PC-9 (cell line): Measurements from ENCODE around the gene DUSP10. TPM values are rescaled to one million over a fixed set of nuclear protein-coding genes. Genes with fewer than 3 reads are reported as not detected.
A peak's percentile ranks its signal among the peaks of the same experiment; 100 is the strongest.

Experiments used
- BruUV-seq: library from RNA; stranded (reverse); fragments of 400-500 nt; replicated peaks from 2 replicates; lab custom pipeline; 2021; lab: Mats Ljungman, UMichigan
- CTCF ChIA-PET: fragments of 300-600 bp; sonication (Branson Sonifier 250); formaldehyde crosslinking; loops from one replicate; lab custom pipeline; 2022; ENCODE audit warnings: antibody characterized with exemption; lab: Charles Lee
- POLR2A ChIA-PET: fragments of 300-600 bp; sonication (Branson Sonifier 250); formaldehyde crosslinking; loops from one replicate; lab custom pipeline; 2022; ENCODE audit warnings: antibody characterized with exemption; ENCODE audit not compliant: unreplicated experiment; lab: Charles Lee
- DNase-seq, 2 experiments: peaks; one replicate each; pipeline versions ENCODE4 v3.0.0 to v3.0.0-alpha.2; 2015 to 2022; ENCODE audit warnings: mixed read lengths in 1 of 2
- H2AFZ ChIP-seq: fragments of 200-600 bp; sonication (generic); 2 replicates; pipeline ENCODE4 v1.8.1; 2017; ENCODE audit warnings: antibody characterized with exemption
- H3F3A ChIP-seq: fragments of 200-600 bp; sonication (generic); 2 replicates; pipeline ENCODE4 v1.8.1; 2017; ENCODE audit warnings: antibody characterized with exemption, mild to moderate bottlenecking, low read depth; ENCODE audit not compliant: insufficient read depth
- H3K27ac ChIP-seq: fragments of 200-600 bp; sonication (generic); 2 replicates; pipeline ENCODE4 v1.6.1; 2016; ENCODE audit warnings: mixed run types
- H3K27me3 ChIP-seq: fragments of 200-600 bp; sonication (generic); 2 replicates; pipeline ENCODE4 v1.6.1; 2016; ENCODE audit warnings: low read depth, mixed run types; ENCODE audit not compliant: insufficient read depth
- H3K36me3 ChIP-seq: fragments of 200-600 bp; sonication (generic); 2 replicates; pipeline ENCODE4 v1.6.1; 2016; ENCODE audit warnings: low read depth, mixed run types
- H3K4me1 ChIP-seq: fragments of 200-600 bp; sonication (generic); replicated peaks from 2 replicates; pipeline ENCODE4 v1.6.1; 2016; ENCODE audit warnings: mixed run types; ENCODE audit not compliant: insufficient read depth
- H3K4me2 ChIP-seq: fragments of 200-600 bp; sonication (generic); 2 replicates; pipeline ENCODE4 v1.6.1; 2017; ENCODE audit warnings: mixed run types
- H3K4me3 ChIP-seq: fragments of 200-600 bp; sonication (generic); 2 replicates; pipeline ENCODE4 v1.6.1; 2016; ENCODE audit warnings: mixed run types
- H3K79me2 ChIP-seq: fragments of 200-600 bp; sonication (generic); 2 replicates; pipeline ENCODE4 v1.6.1; 2017; ENCODE audit warnings: low read depth, mixed run types
- H3K9me2 ChIP-seq: fragments of 200-600 bp; sonication (generic); 2 replicates; pipeline ENCODE4 v1.8.1; 2017; ENCODE audit warnings: mild to moderate bottlenecking; ENCODE audit not compliant: insufficient read depth
- H3K9me3 ChIP-seq: fragments of 200-600 bp; sonication (generic); 2 replicates; pipeline ENCODE4 v1.8.1; 2016; ENCODE audit warnings: low read depth; ENCODE audit not compliant: insufficient read depth
- H4K20me1 ChIP-seq: fragments of 200-600 bp; sonication (generic); 2 replicates; pipeline ENCODE4 v1.8.1; 2017; ENCODE audit not compliant: insufficient read depth
- CTCF ChIP-seq: fragments of 200-600 bp; sonication (generic); conservative IDR thresholded peaks from 2 replicates; pipeline ENCODE4 v1.6.1; 2017; ENCODE audit warnings: mixed run types, antibody characterized with exemption, mild to moderate bottlenecking, moderate library complexity
- EZH2 ChIP-seq: fragments of 200-600 bp; sonication (generic); IDR thresholded peaks from 2 replicates; pipeline ENCODE4 v1.8.0; 2017; ENCODE audit warnings: antibody characterized with exemption, low read depth
- intact Hi-C: fragments of 100-400 bp; cut with micrococcal nuclease; formaldehyde crosslinking; loops from one replicate; pipeline ENCODE4 v1.10.0; 2022; ENCODE audit not compliant: unreplicated experiment
- total RNA-seq: library from RNA; stranded (reverse); gene quantifications from 2 replicates; pipeline ENCODE4 v1.2.3, GENCODE V29; 2021

DUSP10 gene
- total RNA-seq, 1 experiment from 2014 or later = 7.0 TPM

DNA sequence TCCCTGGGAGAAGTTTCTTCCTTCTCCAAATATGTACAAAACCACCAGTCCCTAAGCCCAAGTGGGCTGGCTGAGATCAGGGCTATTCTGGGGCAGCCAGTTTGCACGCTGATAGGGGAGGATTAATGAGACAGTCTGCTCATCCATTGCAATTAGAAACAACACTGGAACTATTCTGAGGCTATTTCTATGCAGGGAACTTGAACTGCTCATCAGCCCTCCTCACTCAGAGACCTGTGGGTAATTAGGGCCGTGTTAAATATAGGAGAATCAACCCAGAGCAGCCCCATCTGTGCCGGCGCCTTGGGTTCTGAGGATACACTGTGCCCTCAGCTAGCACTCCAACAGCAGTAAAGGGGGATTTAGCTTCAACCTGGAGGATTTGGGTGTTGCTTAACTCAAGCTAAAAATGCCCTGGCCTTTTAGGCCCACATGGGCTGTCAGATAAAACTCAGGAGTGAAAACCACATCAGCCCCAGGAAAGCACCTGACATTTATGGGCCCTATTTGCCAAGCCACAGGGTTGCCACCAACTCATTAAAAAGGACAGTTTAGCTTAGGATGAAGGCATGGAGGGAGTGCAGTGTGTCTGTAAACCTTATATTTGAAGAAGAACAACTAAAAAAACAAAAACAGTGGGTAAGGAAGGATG, 53.9 kb downstream of the DUSP10 start:
- H3K27me3 ChIP-seq = no peaks in the 10 kb centered on the region
- TF ChIP-seq EZH2 (no peak), CTCF (no peak)
- H2AFZ ChIP-seq = no peak overlapping the region
- H3K9me2 ChIP-seq = peaks cover 5% of the 10 kb centered on the region; the same call in 1 of the 2 replicates
- no peaks in the 10 kb centered on the region for H3K9me3 ChIP-seq
- no peak overlapping the region for H3K4me3 ChIP-seq
- intact Hi-C loops = no loop called here
- ChIA-PET POLR2A (no interaction called here), CTCF (interaction anchor here (0.7 kb wide), 1 partner anchor 873 kb away, joined by 4 read pairs; no protein-coding TSS in a partner anchor)
- H3K4me2 ChIP-seq = no peak overlapping the region
- BruUV-seq = no TSS peak
- no peaks in the 10 kb centered on the region for H3K79me2 ChIP-seq
- no peak overlapping the region for H3K27ac ChIP-seq
- no peaks in the 10 kb centered on the region for H3K36me3 ChIP-seq
- H4K20me1 ChIP-seq = no peaks in the 10 kb centered on the region
- H3K4me1 ChIP-seq = no peaks in the 10 kb centered on the region
- no peaks in the 10 kb centered on the region for H3F3A ChIP-seq
- DNase-seq = no peak

- TF ChIP-seq CTCF (no peak), EZH2 (no peak)
- intact Hi-C loops = no loop called here
- Histone ChIP-seq H3K4me3 (no peak overlapping the region), H3K27me3 (no peaks in the 10 kb centered on the region), H3K4me2 (no peak overlapping the region), H4K20me1 (no peaks in the 10 kb centered on the region), H2AFZ (no peak overlapping the region), H3K4me1 (no peaks in the 10 kb centered on the region), H3K9me3 (no peaks in the 10 kb centered on the region), H3F3A (no peaks in the 10 kb centered on the region), H3K36me3 (no peaks in the 10 kb centered on the region), H3K9me2 (peaks cover 9% of the 10 kb centered on the region), H3K27ac (no peak overlapping the region), H3K79me2 (no peaks in the 10 kb centered on the region)
- POLR2A ChIA-PET = interaction anchor here (0.6 kb wide), 1 partner anchor 10 kb away, joined by 9 read pairs; no protein-coding TSS in a partner anchor
- DNase-seq = peak in 1 of 2 experiments; percentile 48
- CTCF ChIA-PET = no interaction called here
- no TSS peak for BruUV-seq
Measured at GRCh38 chr1:221683681-221684080, 58.2 kb downstream of the DUSP10 start.

GRCh38 chr1:221680085-221680484, 61.8 kb downstream of the DUSP10 start:
- intact Hi-C loops = no loop called here
- CTCF ChIA-PET = no interaction called here
- no TSS peak for BruUV-seq

More at GRCh38 chr1:221680085-221680484, 61.8 kb downstream of the DUSP10 start:
- Histone ChIP-seq H3K79me2 (no peaks in the 10 kb centered on the region), H3K9me3 (no peaks in the 10 kb centered on the region), H3K27me3 (no peaks in the 10 kb centered on the region), H3K4me3 (no peak overlapping the region), H3F3A (peaks cover 4% of the 10 kb centered on the region; the same call in 1 of the 2 replicates), H3K9me2 (peaks cover 9% of the 10 kb centered on the region), H4K20me1 (no peaks in the 10 kb centered on the region), H3K4me2 (no peak overlapping the region), H3K27ac (no peak overlapping the region), H3K4me1 (0 out of 2 replicates have a peak, but pooled peaks cover 10% of the 10 kb centered on the region), H2AFZ (no peak overlapping the region), H3K36me3 (no peaks in the 10 kb centered on the region)
- TF ChIP-seq CTCF = no peak
- TF ChIP-seq EZH2 = no peak
- POLR2A ChIA-PET = no interaction called here
- no peak for DNase-seq
